Neuronal stem cell (in vitro differentiated cells): Measurements from ENCODE around the gene ZNF544.
A peak's percentile ranks its signal among the peaks of the same experiment; 100 is the strongest.

Experiments
- DNase-seq: peaks from one replicate; pipeline ENCODE4 v3.0.0-alpha.2; 2013; ENCODE audit warnings: low spot score
- H2AFZ ChIP-seq: one replicate; pipeline ENCODE4 v1.6.1; 2013; ENCODE audit warnings: mild to moderate bottlenecking, low read length, inconsistent platforms
- H2AK5ac ChIP-seq: 2 replicates; pipeline ENCODE4 v1.6.1; 2013; ENCODE audit warnings: low read depth, mild to moderate bottlenecking, inconsistent platforms, low read length, moderate library complexity, mixed read lengths
- H2BK120ac ChIP-seq: 2 replicates; pipeline ENCODE4 v1.6.1; 2013; ENCODE audit warnings: low read depth, mild to moderate bottlenecking, inconsistent platforms, low read length, moderate library complexity, mixed read lengths
- H2BK12ac ChIP-seq: one replicate; pipeline ENCODE4 v1.6.1; 2013; ENCODE audit warnings: low read length, inconsistent platforms
- H2BK15ac ChIP-seq: 2 replicates; pipeline ENCODE4 v1.6.1; 2013; ENCODE audit warnings: mild to moderate bottlenecking, low read length, inconsistent platforms, mixed read lengths
- H2BK5ac ChIP-seq: one replicate; pipeline ENCODE4 v1.6.1; 2013; ENCODE audit warnings: inconsistent platforms, mild to moderate bottlenecking, low read length, moderate library complexity
- H3K14ac ChIP-seq: one replicate; pipeline ENCODE4 v1.6.1; 2013; ENCODE audit warnings: low read length, inconsistent platforms
- H3K18ac ChIP-seq: 2 replicates; pipeline ENCODE4 v1.6.1; 2013; ENCODE audit warnings: low read length, inconsistent platforms
- H3K23ac ChIP-seq: 2 replicates; pipeline ENCODE4 v1.6.1; 2013; ENCODE audit warnings: low read depth, mild to moderate bottlenecking, mixed read lengths, low read length, inconsistent platforms; ENCODE audit not compliant: poor library complexity
- H3K27ac ChIP-seq: replicated peaks from 3 replicates; pipeline ENCODE4 v1.5.1; 2013; ENCODE audit warnings: low read length, inconsistent platforms
- H3K27me3 ChIP-seq, 3 experiments: 2 replicates each; pipeline ENCODE4 v1.6.1; 2013; ENCODE audit warnings: low read length in 3 of 3, mild to moderate bottlenecking in 2 of 3, inconsistent platforms in 1 of 3, low read depth in 1 of 3, mixed read lengths in 1 of 3, moderate library complexity in 1 of 3; ENCODE audit not compliant: control insufficient read depth in 3 of 3, insufficient read depth in 3 of 3
- H3K36me3 ChIP-seq, 2 donors: replicated peaks in 1 of 2; 2 replicates each; pipeline ENCODE4 v1.6.1; 2013; ENCODE audit warnings: low read length in 2 of 2; ENCODE audit not compliant: control insufficient read depth in 2 of 2, insufficient read depth in 2 of 2
- H3K4ac ChIP-seq: 2 replicates; pipeline ENCODE4 v1.6.1; 2013; ENCODE audit warnings: inconsistent platforms, mild to moderate bottlenecking, low read length, moderate library complexity
- H3K4me1 ChIP-seq, 2 donors: 1 replicate in 1 of 2; 2 replicates in 1 of 2; pipeline ENCODE4 v1.6.1; 2013; ENCODE audit warnings: low read length in 2 of 2, low read depth in 1 of 2; ENCODE audit not compliant: control insufficient read depth in 2 of 2, insufficient read depth in 1 of 2
- H3K4me2 ChIP-seq: one replicate; pipeline ENCODE4 v1.6.1; 2013; ENCODE audit warnings: mild to moderate bottlenecking, low read length, inconsistent platforms; ENCODE audit not compliant: insufficient read depth, poor library complexity, severe bottlenecking
- H3K4me3 ChIP-seq, 2 donors: 2 replicates each; pipeline ENCODE4 v1.5.1; 2013; ENCODE audit warnings: low read length in 2 of 2, mild to moderate bottlenecking in 2 of 2, inconsistent platforms in 1 of 2, moderate library complexity in 1 of 2
- H3K79me1 ChIP-seq: one replicate; pipeline ENCODE4 v1.6.1; 2013; ENCODE audit warnings: low read depth, mild to moderate bottlenecking, inconsistent platforms, low read length, moderate library complexity
- H3K9ac ChIP-seq: one replicate; pipeline ENCODE4 v1.6.1; 2013; ENCODE audit warnings: mild to moderate bottlenecking, low read depth, low read length, inconsistent platforms; ENCODE audit not compliant: poor library complexity
- H3K9me3 ChIP-seq, 2 donors: replicated peaks in 1 of 2; 2 replicates each; pipeline versions ENCODE3 to v1.6.1; 2013; ENCODE audit warnings: low read length in 2 of 2, mild to moderate bottlenecking in 2 of 2, inconsistent platforms in 1 of 2, low read depth in 1 of 2, mixed read lengths in 1 of 2, moderate library complexity in 1 of 2; ENCODE audit not compliant: control insufficient read depth in 2 of 2, insufficient read depth in 1 of 2
- H4K8ac ChIP-seq: one replicate; pipeline ENCODE4 v1.6.1; 2013; ENCODE audit warnings: low read depth, mild to moderate bottlenecking, inconsistent platforms, low read length, moderate library complexity
- H4K91ac ChIP-seq: one replicate; pipeline ENCODE4 v1.6.1; 2013; ENCODE audit warnings: low read length, low read depth, mild to moderate bottlenecking, inconsistent platforms; ENCODE audit not compliant: poor library complexity
- WGBS, 2 donors: extraction: QIAGEN DNeasy Blood & Tissue Kit; methylation state at CpG; one replicate each; pipeline ENCODE4 v1.1.7; 2013; ENCODE audit warnings: missing lambda C conversion rate in 2 of 2, mixed read lengths in 1 of 2; ENCODE audit not compliant: insufficient read length in 2 of 2, insufficient replicate concordance in 1 of 2; ENCODE audit errors: extremely low coverage in 2 of 2; 5-methylcytosine and 5-hydroxymethylcytosine counted together

Gene ZNF544

GRCh38 chr19:58203814-58204475, 24.8 kb upstream of the ZNF544 start:
- peaks cover 54 to 99% of the 10 kb centered on the region in 2 donors for H3K36me3 ChIP-seq
- H3K4ac ChIP-seq: no peak overlapping the region
- H3K4me1 ChIP-seq: no peaks in the 10 kb centered on the region
- H2BK120ac ChIP-seq: no peak overlapping the region
- DNase-seq: no peak
- H3K27ac ChIP-seq: no peak overlapping the region
- no peak overlapping the region for H3K18ac ChIP-seq
- H2AFZ ChIP-seq: no peak overlapping the region
- H3K14ac ChIP-seq: peak overlapping the region; percentile 32
- H3K9ac ChIP-seq: peak overlapping the region; percentile 24
- no peak overlapping the region for H4K91ac ChIP-seq
- no peaks in the 10 kb centered on the region for H3K27me3 ChIP-seq
- peak overlapping the region in 1 of 2 donors; percentile 71 for H3K4me3 ChIP-seq
- H3K79me1 ChIP-seq: peaks cover 3% of the 10 kb centered on the region
- H2BK12ac ChIP-seq: no peak overlapping the region
- H4K8ac ChIP-seq: no peak overlapping the region
- peak overlapping the region; percentile 37 for H3K23ac ChIP-seq
- peak overlapping the region; percentile 9 for H2AK5ac ChIP-seq
- H3K9me3 ChIP-seq: peaks cover 78 to 100% of the 10 kb centered on the region in 2 donors
- no peak overlapping the region for H2BK15ac ChIP-seq
- H2BK5ac ChIP-seq: no peak overlapping the region
- peak overlapping the region; percentile 35 for H3K4me2 ChIP-seq
- WGBS, 2 donors: no CpG with 5 or more reads among the region's 49 CpGs

GRCh38 chr19:58204566-58204965, 24.1 kb upstream of the ZNF544 start:
- peak overlapping the region in 1 of 2 donors; percentile 71 for H3K4me3 ChIP-seq
- no peak overlapping the region for H4K8ac ChIP-seq
- H3K36me3 ChIP-seq: peaks cover 58 to 99% of the 10 kb centered on the region in 2 donors
- peak overlapping the region; percentile 37 for H3K23ac ChIP-seq
- no peak overlapping the region for H4K91ac ChIP-seq
- H2AK5ac ChIP-seq: no peak overlapping the region
- H3K4ac ChIP-seq: no peak overlapping the region
- WGBS, 2 donors: no CpG with 5 or more reads among the region's 15 CpGs
- H2BK5ac ChIP-seq: no peak overlapping the region
- H3K14ac ChIP-seq: no peak overlapping the region
- no peak overlapping the region for H2BK120ac ChIP-seq
- no peak overlapping the region for H3K27ac ChIP-seq
- peak overlapping the region; percentile 29 for H3K4me2 ChIP-seq
- no peak overlapping the region for H2BK15ac ChIP-seq
- no peak overlapping the region for H3K9ac ChIP-seq
- no peak for DNase-seq
- no peaks in the 10 kb centered on the region for H3K4me1 ChIP-seq
- H2BK12ac ChIP-seq: no peak overlapping the region
- H2AFZ ChIP-seq: no peak overlapping the region
- no peak overlapping the region for H3K18ac ChIP-seq
- H3K79me1 ChIP-seq: peaks cover 3% of the 10 kb centered on the region
- H3K27me3 ChIP-seq: no peaks in the 10 kb centered on the region
- peaks cover 81 to 100% of the 10 kb centered on the region in 2 donors for H3K9me3 ChIP-seq

- H2BK120ac ChIP-seq: no peak overlapping the region
- no peak overlapping the region for H2AK5ac ChIP-seq
- no peak overlapping the region for H2BK5ac ChIP-seq
- H3K18ac ChIP-seq: no peak overlapping the region
- no peak overlapping the region for H3K23ac ChIP-seq
- no peak overlapping the region for H3K27ac ChIP-seq
- no peak overlapping the region for H2AFZ ChIP-seq
- DNase-seq: no peak
- no peaks in the 10 kb centered on the region for H3K4me1 ChIP-seq
- H3K79me1 ChIP-seq: peaks cover 3% of the 10 kb centered on the region
- peaks cover 73 to 100% of the 10 kb centered on the region in 2 donors for H3K36me3 ChIP-seq
- no peak overlapping the region for H3K14ac ChIP-seq
- no peak overlapping the region for H3K9ac ChIP-seq
- H4K91ac ChIP-seq: no peak overlapping the region
- no peaks in the 10 kb centered on the region for H3K27me3 ChIP-seq
- H3K9me3 ChIP-seq: peaks cover 87 to 99% of the 10 kb centered on the region in 2 donors
- no peak overlapping the region for H3K4ac ChIP-seq
- peak overlapping the region in 1 of 2 donors; percentile 26 for H3K4me3 ChIP-seq
- no peak overlapping the region for H2BK12ac ChIP-seq
- no CpG with 5 or more reads among the region's 8 CpGs for WGBS, 2 donors
- no peak overlapping the region for H2BK15ac ChIP-seq
- H4K8ac ChIP-seq: no peak overlapping the region
- no peak overlapping the region for H3K4me2 ChIP-seq
Observed at GRCh38 chr19:58209577-58209976, 19.1 kb upstream of the ZNF544 start.

GRCh38 chr19:58212336-58213074, 16.2 kb upstream of the ZNF544 start:
- Histone ChIP-seq H4K91ac (no peak overlapping the region), H3K4me2 (no peak overlapping the region), H2BK5ac (no peak overlapping the region), H3K4me1 (no peaks in the 10 kb centered on the region), H2BK12ac (no peak overlapping the region), H3K36me3 (peaks cover 59 to 70% of the 10 kb centered on the region in 2 donors), H3K9ac (no peak overlapping the region), H3K79me1 (peaks cover 1% of the 10 kb centered on the region), H3K18ac (no peak overlapping the region), H3K4ac (no peak overlapping the region), H3K23ac (no peak overlapping the region), H3K9me3 (peaks cover 74 to 96% of the 10 kb centered on the region in 2 donors), H4K8ac (no peak overlapping the region), H3K27ac (no peak overlapping the region), H2BK120ac (no peak overlapping the region), H3K27me3 (no peaks in the 10 kb centered on the region), H2AFZ (no peak overlapping the region), H3K14ac (no peak overlapping the region), H3K4me3 (no peak overlapping the region), H2AK5ac (no peak overlapping the region), H2BK15ac (no peak overlapping the region)
- DNase-seq: no peak
- no CpG with 5 or more reads among the region's 17 CpGs for WGBS, 2 donors
